ENCODE data around the gene SULT2B1. TPM values are rescaled to one million over a fixed set of nuclear protein-coding genes. Genes with fewer than 3 reads are reported as not detected.

The SULT2B1 gene
- total and polyA plus RNA-seq, 2 experiments from 2014 or later = not detected

DNA sequence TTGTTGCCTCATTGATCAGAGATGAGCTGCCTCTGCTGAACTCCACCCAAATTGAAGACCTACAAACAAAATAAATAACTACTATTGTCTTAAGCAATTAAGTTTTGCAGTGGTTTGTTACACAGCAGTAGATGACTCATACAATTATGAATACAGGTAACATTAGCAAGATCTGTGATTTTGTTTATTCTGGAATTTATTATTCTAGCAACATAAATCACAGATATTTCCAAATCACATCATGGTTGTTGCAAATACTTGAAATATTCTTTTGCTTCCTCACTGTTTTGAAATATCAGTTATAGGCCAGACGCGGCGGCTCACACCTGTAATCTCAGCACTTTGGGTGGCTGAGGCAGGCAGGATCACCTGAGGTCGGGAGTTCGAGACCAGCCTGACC, 27.2 kb upstream of the SULT2B1 start:
- 86 to 95% methylated on average over 5 of the region's 5 CpGs for WGBS, 2 experiments (ENCODE audit: low coverage in 1 of 2, low lambda C conversion rate in 2 of 2, missing lambda C conversion rate in 2 of 2)

DNA sequence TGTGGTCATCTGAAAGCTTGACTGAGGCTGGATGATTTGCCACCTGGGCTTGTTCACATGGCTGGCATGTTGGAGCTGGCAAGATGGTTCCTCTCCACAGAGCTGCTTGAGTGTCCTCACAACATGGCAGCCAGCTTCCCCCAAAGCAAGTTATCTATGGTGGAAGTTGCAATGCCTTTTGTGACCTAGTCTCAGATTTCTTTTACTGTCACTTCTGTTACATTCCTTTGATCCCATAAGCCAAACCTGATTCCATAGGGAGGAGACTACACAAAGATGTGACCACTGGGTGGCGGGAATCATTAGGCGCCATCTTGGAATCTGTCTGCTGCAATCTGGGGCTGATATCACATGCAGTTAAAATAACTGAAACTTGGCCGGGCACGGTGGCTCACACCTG, 22.8 kb upstream of the SULT2B1 start:
- Histone ChIP-seq H3F3A (ENCODE audit: insufficient read depth) (peaks cover 9% of the 10 kb centered on the region; the same call in 1 of the 2 replicates), H3K9me3 (ENCODE audit: low read depth) (no peaks in the 10 kb centered on the region), H3K27ac (no peak overlapping the region), H4K20me1 (ENCODE audit: insufficient read depth) (no peaks in the 10 kb centered on the region), H3K9me2 (ENCODE audit: insufficient read depth) (no peaks in the 10 kb centered on the region), H3K27me3 (replicated peaks; ENCODE audit: insufficient read depth) (no peaks in the 10 kb centered on the region), H3K4me2 (ENCODE audit: unreplicated experiment) (no peak overlapping the region), H3K4me1 (ENCODE audit: insufficient read depth) (no peaks in the 10 kb centered on the region), H3K36me3 (ENCODE audit: low read depth) (no peaks in the 10 kb centered on the region), H2AFZ (no peak overlapping the region), H3K4me3 (no peak overlapping the region), H3K79me2 (ENCODE audit: insufficient read depth) (no peaks in the 10 kb centered on the region), H3K9ac (no peak overlapping the region)
- no peak for DNase-seq
- WGBS, 2 experiments (ENCODE audit: low coverage in 1 of 2, low lambda C conversion rate in 2 of 2, missing lambda C conversion rate in 2 of 2) = 79 to 82% methylated on average over 4 of the region's 4 CpGs
- no peak for TF ChIP-seq EZH2 (IDR thresholded peaks at IDR 0.05; ENCODE audit: insufficient read depth, poor library complexity, severe bottlenecking)
- no peak for TF ChIP-seq EZH2phosphoT487 (IDR thresholded peaks at IDR 0.05; ENCODE audit: insufficient read depth, low read depth)
- in situ Hi-C loops (cut with MboI) = no loop called here

More for the DNA sequence above, 27.2 kb upstream of the SULT2B1 start:
- no peak for DNase-seq
- no peaks in the 10 kb centered on the region for H4K20me1 ChIP-seq (ENCODE audit: insufficient read depth)
- in situ Hi-C loops (cut with MboI) = no loop called here
- no peaks in the 10 kb centered on the region for H3K79me2 ChIP-seq (ENCODE audit: insufficient read depth)
- H3K36me3 ChIP-seq (ENCODE audit: low read depth) = no peaks in the 10 kb centered on the region
- H3K27ac ChIP-seq = no peak overlapping the region
- no peak overlapping the region for H3K9ac ChIP-seq
- H3K27me3 ChIP-seq (replicated peaks; ENCODE audit: insufficient read depth) = no peaks in the 10 kb centered on the region; the same call in 1 of the 2 replicates
- no peak for TF ChIP-seq EZH2 (IDR thresholded peaks at IDR 0.05; ENCODE audit: insufficient read depth, poor library complexity, severe bottlenecking)
- TF ChIP-seq EZH2phosphoT487 (IDR thresholded peaks at IDR 0.05; ENCODE audit: insufficient read depth, low read depth) = no peak
- H3K4me2 ChIP-seq (ENCODE audit: unreplicated experiment) = no peak overlapping the region
- no peak overlapping the region for H2AFZ ChIP-seq
- H3K9me2 ChIP-seq (ENCODE audit: insufficient read depth) = no peaks in the 10 kb centered on the region
- no peaks in the 10 kb centered on the region for H3K4me1 ChIP-seq (ENCODE audit: insufficient read depth)
- no peaks in the 10 kb centered on the region for H3F3A ChIP-seq (ENCODE audit: insufficient read depth)
- no peak overlapping the region for H3K4me3 ChIP-seq
- no peaks in the 10 kb centered on the region for H3K9me3 ChIP-seq (ENCODE audit: low read depth)

DNA sequence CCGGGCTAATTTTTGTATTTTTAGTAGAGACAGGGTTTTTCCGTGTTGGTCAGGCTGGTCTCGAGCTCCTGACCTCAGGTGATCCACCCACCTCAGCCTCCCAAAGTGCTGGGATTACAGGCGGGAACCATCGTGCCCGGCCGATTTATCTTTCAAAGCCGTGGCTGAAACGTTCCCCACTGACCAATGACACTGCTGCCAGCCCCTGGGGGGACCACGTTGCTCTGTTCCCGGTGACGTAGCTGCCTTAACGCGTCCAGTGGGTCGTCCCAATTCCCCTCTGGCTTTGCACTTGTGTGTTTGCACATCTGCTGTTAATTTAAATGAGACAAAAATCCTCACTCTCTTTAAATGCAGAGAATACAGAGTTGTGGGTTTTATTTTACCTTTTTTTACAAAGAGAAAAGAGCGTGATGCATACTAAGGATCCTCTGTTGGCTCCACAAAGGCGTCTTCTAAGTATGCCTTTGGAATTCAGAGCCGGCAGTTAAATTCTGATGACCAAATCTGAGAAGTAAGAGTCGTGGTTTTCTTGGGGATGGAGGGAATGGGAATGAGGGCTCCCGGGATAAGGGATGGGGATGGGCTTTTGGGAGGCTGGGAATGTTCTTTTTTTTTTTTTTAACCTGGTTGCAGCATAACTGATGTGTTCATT, 21.8 kb upstream of the SULT2B1 start:
- Histone ChIP-seq H3K4me2 (ENCODE audit: unreplicated experiment) (no peak overlapping the region), H3K4me3 (peak overlapping the region; percentile 31; the same call in 1 of the 2 replicates), H3K79me2 (ENCODE audit: insufficient read depth) (no peaks in the 10 kb centered on the region), H3K27ac (no peak overlapping the region), H2AFZ (peak overlapping the region; percentile 58), H4K20me1 (ENCODE audit: insufficient read depth) (no peaks in the 10 kb centered on the region), H3F3A (ENCODE audit: insufficient read depth) (peaks cover 9% of the 10 kb centered on the region; the same call in 1 of the 2 replicates), H3K27me3 (replicated peaks; ENCODE audit: insufficient read depth) (no peaks in the 10 kb centered on the region), H3K9me3 (ENCODE audit: low read depth) (no peaks in the 10 kb centered on the region), H3K9me2 (ENCODE audit: insufficient read depth) (no peaks in the 10 kb centered on the region), H3K9ac (no peak overlapping the region), H3K36me3 (ENCODE audit: low read depth) (no peaks in the 10 kb centered on the region), H3K4me1 (ENCODE audit: insufficient read depth) (no peaks in the 10 kb centered on the region)
- 17 to 22% methylated on average over 20 of the region's 20 CpGs for WGBS, 2 experiments (ENCODE audit: low coverage in 1 of 2, low lambda C conversion rate in 2 of 2, missing lambda C conversion rate in 2 of 2)
- in situ Hi-C loops (cut with MboI) = no loop called here
- DNase-seq = peak; percentile 55
- no peak for TF ChIP-seq EZH2 (IDR thresholded peaks at IDR 0.05; ENCODE audit: insufficient read depth, poor library complexity, severe bottlenecking)
- no peak for TF ChIP-seq EZH2phosphoT487 (IDR thresholded peaks at IDR 0.05; ENCODE audit: insufficient read depth, low read depth)

DNA sequence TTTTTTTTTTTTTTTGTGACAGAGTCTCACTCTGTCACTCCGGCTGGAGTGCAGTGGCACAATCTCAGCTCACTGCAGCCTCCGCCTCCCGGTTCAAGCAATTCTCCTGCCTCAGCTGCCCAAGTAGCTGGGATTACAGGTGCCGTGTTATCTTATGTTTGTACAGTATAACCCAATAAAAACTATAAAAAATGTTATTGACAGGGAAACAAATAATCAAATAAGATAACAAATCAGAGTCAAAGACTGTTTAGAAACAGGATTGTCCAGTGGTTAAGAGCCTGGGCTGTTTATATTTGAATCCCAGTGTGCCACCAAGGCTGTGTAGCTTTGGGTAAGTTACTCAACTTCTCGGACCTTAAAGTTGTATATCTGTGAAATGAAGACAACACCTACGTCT, 21.2 kb upstream of the SULT2B1 start:
- no peaks in the 10 kb centered on the region for H3K79me2 ChIP-seq (ENCODE audit: insufficient read depth)
- no peaks in the 10 kb centered on the region for H3K27me3 ChIP-seq (replicated peaks; ENCODE audit: insufficient read depth)
- no peaks in the 10 kb centered on the region for H3K4me1 ChIP-seq (ENCODE audit: insufficient read depth)
- no peak overlapping the region for H2AFZ ChIP-seq
- H3K9ac ChIP-seq = no peak overlapping the region
- 34 to 38% methylated on average over 6 of the region's 6 CpGs for WGBS, 2 experiments (ENCODE audit: low coverage in 1 of 2, low lambda C conversion rate in 2 of 2, missing lambda C conversion rate in 2 of 2)
- H3K4me2 ChIP-seq (ENCODE audit: unreplicated experiment) = no peak overlapping the region
- H4K20me1 ChIP-seq (ENCODE audit: insufficient read depth) = no peaks in the 10 kb centered on the region
- no peaks in the 10 kb centered on the region for H3K9me3 ChIP-seq (ENCODE audit: low read depth)
- H3K4me3 ChIP-seq = no peak overlapping the region
- H3K36me3 ChIP-seq (ENCODE audit: low read depth) = no peaks in the 10 kb centered on the region
- TF ChIP-seq EZH2phosphoT487 (IDR thresholded peaks at IDR 0.05; ENCODE audit: insufficient read depth, low read depth) (no peak), EZH2 (IDR thresholded peaks at IDR 0.05; ENCODE audit: insufficient read depth, poor library complexity, severe bottlenecking) (no peak)
- no peak overlapping the region for H3K27ac ChIP-seq
- H3K9me2 ChIP-seq (ENCODE audit: insufficient read depth) = no peaks in the 10 kb centered on the region
- no peak for DNase-seq
- in situ Hi-C loops (cut with MboI) = no loop called here
- H3F3A ChIP-seq (ENCODE audit: insufficient read depth) = peaks cover 9% of the 10 kb centered on the region; the same call in 1 of the 2 replicates
